ENCODE measurements around the gene LCN1. TPM values are rescaled to one million over a fixed set of nuclear protein-coding genes. Genes with fewer than 3 reads are reported as not detected.

The LCN1 gene
- total and polyA plus RNA-seq, 2 of the 8 experiments (the other 6 are each of a cell fraction or from before 2014, with no cell fraction given): not detected

DNA sequence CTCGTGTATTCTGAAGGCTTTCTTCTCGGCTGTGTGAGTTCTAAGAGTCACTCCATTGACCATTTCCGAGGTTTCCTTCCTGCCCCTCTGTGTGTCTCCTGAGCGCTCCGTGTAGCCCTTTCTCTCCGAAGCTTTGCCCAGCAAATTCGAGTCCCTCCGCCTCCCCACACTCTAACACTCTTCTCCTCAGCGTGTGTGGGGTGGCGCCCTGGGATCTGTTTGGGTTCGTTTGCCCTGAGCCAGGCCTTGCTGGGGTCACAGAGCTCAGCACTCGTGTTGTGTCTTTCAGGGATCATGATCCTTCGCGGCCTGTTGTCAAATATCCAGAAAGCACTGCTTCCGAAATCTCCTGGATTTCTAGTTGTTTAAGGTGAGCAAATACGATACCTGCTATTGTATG lies 34.7 kb downstream of the LCN1 start:
- no peak overlapping the region for H2BK5ac ChIP-seq (ENCODE audit: low read depth, low read length)
- H3K18ac ChIP-seq (ENCODE audit: extremely low read depth, low read length): no peak overlapping the region
- no peak overlapping the region for H3K4me2 ChIP-seq (ENCODE audit: insufficient read depth in 1 of 2, low read depth in 2 of 2, low read length in 2 of 2)
- POLR2A ChIA-PET (ENCODE audit: partially characterized antibody): no interaction called here
- H3K27ac ChIP-seq (ENCODE audit: low read depth, low read length): no peak overlapping the region
- H2BK120ac ChIP-seq (replicated peaks; ENCODE audit: low read depth, low read length): no peak overlapping the region
- FAIRE-seq (no peak), DNase-seq (ENCODE audit: low read depth in 1 of 2, low spot score in 2 of 2) (no peak)
- no peaks in the 10 kb centered on the region for H3K79me1 ChIP-seq (ENCODE audit: low read depth, low read length)
- H2BK15ac ChIP-seq (ENCODE audit: low read length): no peak overlapping the region
- 0 out of 2 replicates have a peak overlapping the region, but pooled peaks have one; percentile 5 for H2AFZ ChIP-seq (ENCODE audit: low read length)
- no peak overlapping the region for H4K8ac ChIP-seq (ENCODE audit: extremely low read depth, insufficient read depth, low read length)
- H3K4me1 ChIP-seq (replicated peaks in 1 of 4; ENCODE audit: control insufficient read depth in 3 of 4, insufficient read depth in 4 of 4, low read length in 3 of 4): peaks cover 0 to 3% (median 0%) of the 10 kb centered on the region in 4 experiments; a peak in 2 of 7 replicates
- no peak overlapping the region for H3K4me3 ChIP-seq (ENCODE audit: extremely low read depth in 1 of 4, insufficient read depth in 2 of 4, low read depth in 3 of 4, low read length in 4 of 4)
- H4K5ac ChIP-seq (ENCODE audit: insufficient read length, low read depth, low read length): no peak overlapping the region
- no peak overlapping the region for H3K23ac ChIP-seq (ENCODE audit: insufficient read length)
- 81% methylated on average over 16 of the region's 16 CpGs; no CpG with 5 or more reads in 1 of the 2 experiments for WGBS, 2 experiments (ENCODE audit: extremely low coverage in 1 of 2, insufficient coverage in 1 of 2, insufficient read length in 1 of 2, insufficient replicate concordance in 2 of 2, low coverage in 1 of 2, low lambda C conversion rate in 2 of 2, missing lambda C conversion rate in 1 of 2)
- CTCF ChIA-PET (ENCODE audit: partially characterized antibody): interaction anchor here (0.6 to 1.3 kb wide), 5 partner anchors 8 to 185 kb away, joined by 3 to 5 read pairs (median 4); no protein-coding TSS in a partner anchor
- no peaks in the 10 kb centered on the region for H4K20me1 ChIP-seq (replicated peaks in 1 of 2; ENCODE audit: control insufficient read depth in 1 of 2, insufficient read depth in 2 of 2, low read length in 2 of 2)
- no peaks in the 10 kb centered on the region for H3K9me3 ChIP-seq (ENCODE audit: insufficient read depth in 2 of 2, low read depth in 1 of 2, low read length in 1 of 2)
- no peak overlapping the region for H3K14ac ChIP-seq (ENCODE audit: insufficient read length)
- H3K27me3 ChIP-seq (replicated peaks in 1 of 4; ENCODE audit: control insufficient read depth in 3 of 4, extremely low read depth in 1 of 4, insufficient read depth in 3 of 4, low read length in 3 of 4): no peaks in the 10 kb centered on the region; a peak in 1 of 7 replicates
- H3K4ac ChIP-seq (replicated peaks; ENCODE audit: insufficient read length, low read depth, low read length): no peak overlapping the region
- H2AK5ac ChIP-seq (ENCODE audit: low read depth, low read length): no peak overlapping the region
- no peak overlapping the region for H2BK20ac ChIP-seq (ENCODE audit: low read length)
- H3K23me2 ChIP-seq (ENCODE audit: low read depth, low read length): no peaks in the 10 kb centered on the region; the same call in 1 of the 2 replicates
- H3K36me3 ChIP-seq (ENCODE audit: control insufficient read depth in 2 of 4, insufficient read depth in 4 of 4, low read length in 3 of 4): no peaks in the 10 kb centered on the region
- no peak overlapping the region for H4K91ac ChIP-seq (replicated peaks; ENCODE audit: insufficient read length, low read length)
- no peak overlapping the region for H3K56ac ChIP-seq (replicated peaks; ENCODE audit: insufficient read length, low read depth, low read length)
- TF ChIP-seq SP2 (IDR thresholded peaks at IDR 0.05; ENCODE audit: low read length) (no peak), POLR2AphosphoS5 (IDR thresholded peaks at IDR 0.05; ENCODE audit: low read depth, low read length) (no peak), RFX5 (IDR thresholded peaks at IDR 0.05; ENCODE audit: borderline replicate concordance, low read depth, low read length) (no peak), SIX5 (IDR thresholded peaks at IDR 0.05; ENCODE audit: low read depth, low read length) (no peak), ASH2L (IDR thresholded peaks at IDR 0.05; ENCODE audit: low read length) (no peak), SP4 (IDR thresholded peaks at IDR 0.05; ENCODE audit: low read length) (no peak), TBP (IDR thresholded peaks at IDR 0.05; ENCODE audit: low read depth, low read length) (no peak), SP1 (IDR thresholded peaks at IDR 0.05; ENCODE audit: low read depth, low read length) (no peak), CBX5 (IDR thresholded peaks at IDR 0.05; ENCODE audit: low read depth, low read length) (no peak)
- H3K79me2 ChIP-seq (ENCODE audit: control insufficient read depth in 1 of 2, insufficient read depth in 2 of 2, low read length in 2 of 2): no peaks in the 10 kb centered on the region
- H3K9ac ChIP-seq (replicated peaks in 1 of 4; ENCODE audit: extremely low read depth in 1 of 4, low read depth in 3 of 4, low read length in 3 of 4): no peak overlapping the region
- no peak overlapping the region for H2BK12ac ChIP-seq (ENCODE audit: low read depth, low read length)

Data from H1 (cell line).